DOHH2 (cell line): ENCODE data around the gene RPS8.

Experiments used
- EZH2phosphoT487 ChIP-seq: fragments of 200-600 bp; sonication (generic); IDR thresholded peaks from 2 replicates; pipeline ENCODE4 v1.6.1; 2017; ENCODE audit warnings: borderline replicate concordance, mild to moderate bottlenecking, antibody characterized with exemption, low read length, moderate library complexity, mixed read lengths
- TF ChIP-seq, protein P1 (sequence below): fragments of 200-600 bp; sonication (generic); IDR thresholded peaks from one replicate; pipeline ENCODE4 v1.5.1; 2014; ENCODE audit warnings: antibody characterized with exemption, mild to moderate bottlenecking, low read depth, low read length; ENCODE audit not compliant: poor library complexity, severe bottlenecking

DNA sequence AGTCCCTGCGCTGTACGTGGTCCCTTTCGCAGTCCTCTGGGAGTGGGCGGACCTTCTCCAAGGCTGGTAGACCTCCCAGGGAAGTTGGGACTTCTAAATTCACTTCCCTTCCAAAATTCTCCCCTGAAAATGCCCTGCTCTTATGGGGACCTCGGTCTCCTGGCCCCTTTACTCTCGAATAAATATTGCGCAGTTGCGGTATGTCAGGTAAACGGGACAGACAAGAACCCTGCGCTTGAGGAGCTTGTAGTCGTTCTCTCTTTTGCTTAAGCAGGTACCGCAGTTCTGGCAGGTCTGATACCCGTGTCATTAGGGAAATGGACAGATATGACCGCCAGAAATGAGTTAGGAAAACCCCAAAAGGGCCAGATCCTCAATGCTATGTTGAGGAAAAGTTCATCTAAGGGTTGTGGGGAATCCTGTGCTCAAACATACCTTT is 35.1 kb upstream of the RPS8 start:
- TF ChIP-seq, protein P1, sequence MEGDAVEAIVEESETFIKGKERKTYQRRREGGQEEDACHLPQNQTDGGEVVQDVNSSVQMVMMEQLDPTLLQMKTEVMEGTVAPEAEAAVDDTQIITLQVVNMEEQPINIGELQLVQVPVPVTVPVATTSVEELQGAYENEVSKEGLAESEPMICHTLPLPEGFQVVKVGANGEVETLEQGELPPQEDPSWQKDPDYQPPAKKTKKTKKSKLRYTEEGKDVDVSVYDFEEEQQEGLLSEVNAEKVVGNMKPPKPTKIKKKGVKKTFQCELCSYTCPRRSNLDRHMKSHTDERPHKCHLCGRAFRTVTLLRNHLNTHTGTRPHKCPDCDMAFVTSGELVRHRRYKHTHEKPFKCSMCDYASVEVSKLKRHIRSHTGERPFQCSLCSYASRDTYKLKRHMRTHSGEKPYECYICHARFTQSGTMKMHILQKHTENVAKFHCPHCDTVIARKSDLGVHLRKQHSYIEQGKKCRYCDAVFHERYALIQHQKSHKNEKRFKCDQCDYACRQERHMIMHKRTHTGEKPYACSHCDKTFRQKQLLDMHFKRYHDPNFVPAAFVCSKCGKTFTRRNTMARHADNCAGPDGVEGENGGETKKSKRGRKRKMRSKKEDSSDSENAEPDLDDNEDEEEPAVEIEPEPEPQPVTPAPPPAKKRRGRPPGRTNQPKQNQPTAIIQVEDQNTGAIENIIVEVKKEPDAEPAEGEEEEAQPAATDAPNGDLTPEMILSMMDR = no peak
- no peak for TF ChIP-seq EZH2phosphoT487
